ENCODE measurements around the gene ARHGAP22.
A peak's percentile ranks its signal among the peaks of the same experiment; 100 is the strongest.

The ARHGAP22 gene

GRCh38 chr10:48495282-48496045, 109.4 kb downstream of the ARHGAP22 start:
- DNase-seq: no peak

- no peak for DNase-seq
Measured at GRCh38 chr10:48494611-48495010, 110.3 kb downstream of the ARHGAP22 start.

GRCh38 chr10:48494073-48494472, 110.8 kb downstream of the ARHGAP22 start:
- DNase-seq: no peak

- peak; percentile 54 for DNase-seq
Measured at GRCh38 chr10:48493083-48493871, 111.6 kb downstream of the ARHGAP22 start.

- no peak for DNase-seq
Measured at GRCh38 chr10:48492201-48492600, 112.7 kb downstream of the ARHGAP22 start.

GRCh38 chr10:48491392-48492139, 113.3 kb downstream of the ARHGAP22 start:
- no peak for DNase-seq

- DNase-seq: no peak
Measured at GRCh38 chr10:48490946-48491345, 113.9 kb downstream of the ARHGAP22 start.

GRCh38 chr10:48490571-48490940, 114.3 kb downstream of the ARHGAP22 start:
- no peak for DNase-seq

- DNase-seq: no peak
Measured at GRCh38 chr10:48489099-48489498, 115.8 kb downstream of the ARHGAP22 start.

GRCh38 chr10:48487244-48487643, 117.6 kb downstream of the ARHGAP22 start:
- DNase-seq: no peak

- DNase-seq: no peak
Measured at GRCh38 chr10:48485711-48486110, 119.2 kb downstream of the ARHGAP22 start.

GRCh38 chr10:48484911-48485310, 120.0 kb downstream of the ARHGAP22 start:
- DNase-seq: no peak

GRCh38 chr10:48482207-48482606, 122.7 kb downstream of the ARHGAP22 start:
- no peak for DNase-seq

- no peak for DNase-seq
Measured at GRCh38 chr10:48481385-48481784, 123.5 kb downstream of the ARHGAP22 start.

GRCh38 chr10:48480397-48481374, 124.2 kb downstream of the ARHGAP22 start:
- DNase-seq: no peak

GRCh38 chr10:48478980-48479811, 125.7 kb downstream of the ARHGAP22 start:
- DNase-seq: no peak

- DNase-seq: no peak
Measured at GRCh38 chr10:48478469-48478868, 126.4 kb downstream of the ARHGAP22 start.

- no peak for DNase-seq
Measured at GRCh38 chr10:48477616-48478015, 127.3 kb downstream of the ARHGAP22 start.

GRCh38 chr10:48477141-48477540, 127.7 kb downstream of the ARHGAP22 start:
- no peak for DNase-seq

GRCh38 chr10:48476279-48476982, 128.4 kb downstream of the ARHGAP22 start:
- DNase-seq: peak; percentile 77

GRCh38 chr10:48475943-48476278, 129.0 kb downstream of the ARHGAP22 start:
- no peak for DNase-seq
